ENCODE measurements around the gene GPR132.

DNA sequence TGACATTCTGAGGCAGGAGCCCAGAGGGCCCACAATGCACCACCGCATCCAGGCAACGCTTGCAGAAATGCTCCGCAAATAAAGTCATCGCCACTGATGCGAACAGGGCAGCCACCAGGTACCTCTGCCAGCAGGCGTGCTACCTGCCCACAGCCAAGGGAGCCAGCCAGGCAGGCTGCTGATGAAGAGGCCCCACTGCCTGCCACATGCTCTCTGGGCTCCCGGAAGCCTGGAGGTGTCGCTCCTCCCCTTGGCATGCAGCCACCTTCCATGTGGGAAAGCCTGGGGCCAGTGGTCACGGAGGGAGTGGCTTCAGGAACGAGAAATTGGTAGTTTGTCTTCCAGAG is 14.7 kb downstream of the GPR132 start:
- TF ChIP-seq, protein P1, sequence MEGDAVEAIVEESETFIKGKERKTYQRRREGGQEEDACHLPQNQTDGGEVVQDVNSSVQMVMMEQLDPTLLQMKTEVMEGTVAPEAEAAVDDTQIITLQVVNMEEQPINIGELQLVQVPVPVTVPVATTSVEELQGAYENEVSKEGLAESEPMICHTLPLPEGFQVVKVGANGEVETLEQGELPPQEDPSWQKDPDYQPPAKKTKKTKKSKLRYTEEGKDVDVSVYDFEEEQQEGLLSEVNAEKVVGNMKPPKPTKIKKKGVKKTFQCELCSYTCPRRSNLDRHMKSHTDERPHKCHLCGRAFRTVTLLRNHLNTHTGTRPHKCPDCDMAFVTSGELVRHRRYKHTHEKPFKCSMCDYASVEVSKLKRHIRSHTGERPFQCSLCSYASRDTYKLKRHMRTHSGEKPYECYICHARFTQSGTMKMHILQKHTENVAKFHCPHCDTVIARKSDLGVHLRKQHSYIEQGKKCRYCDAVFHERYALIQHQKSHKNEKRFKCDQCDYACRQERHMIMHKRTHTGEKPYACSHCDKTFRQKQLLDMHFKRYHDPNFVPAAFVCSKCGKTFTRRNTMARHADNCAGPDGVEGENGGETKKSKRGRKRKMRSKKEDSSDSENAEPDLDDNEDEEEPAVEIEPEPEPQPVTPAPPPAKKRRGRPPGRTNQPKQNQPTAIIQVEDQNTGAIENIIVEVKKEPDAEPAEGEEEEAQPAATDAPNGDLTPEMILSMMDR (IDR thresholded peaks at IDR 0.05) = no peak
- TF ChIP-seq POLR2AphosphoS5 (IDR thresholded peaks at IDR 0.05) = no peak
- no peak for TF ChIP-seq POLR2A (IDR thresholded peaks at IDR 0.05)

All from prostate gland (tissue), 2 donors.